ENCODE measurements around the gene CHPF.
A peak's percentile ranks its signal among the peaks of the same experiment; 100 is the strongest.

The CHPF gene

GRCh38 chr2:219548990-219549389, 5.4 kb upstream of the CHPF start:
- no peak for DNase-seq

DNA sequence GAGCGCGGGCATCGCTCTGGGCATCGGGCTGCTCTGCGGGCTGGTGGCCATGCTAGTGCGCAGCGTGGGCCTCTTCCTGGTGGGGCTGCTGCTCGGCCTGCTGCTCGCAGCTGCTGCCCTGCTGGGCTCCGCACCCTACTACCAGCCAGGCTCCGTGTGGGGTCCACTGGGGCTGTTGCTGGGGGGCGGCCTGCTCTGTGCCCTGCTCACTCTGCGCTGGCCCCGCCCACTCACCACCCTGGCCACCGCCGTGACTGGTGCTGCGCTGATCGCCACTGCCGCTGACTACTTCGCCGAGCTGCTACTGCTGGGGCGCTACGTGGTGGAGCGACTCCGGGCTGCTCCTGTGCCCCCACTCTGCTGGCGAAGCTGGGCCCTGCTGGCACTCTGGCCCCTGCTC, 4.0 kb upstream of the CHPF start:
- no peak for DNase-seq

- no peak for DNase-seq
Observed at GRCh38 chr2:219545943-219546352, 2.3 kb upstream of the CHPF start.

DNA sequence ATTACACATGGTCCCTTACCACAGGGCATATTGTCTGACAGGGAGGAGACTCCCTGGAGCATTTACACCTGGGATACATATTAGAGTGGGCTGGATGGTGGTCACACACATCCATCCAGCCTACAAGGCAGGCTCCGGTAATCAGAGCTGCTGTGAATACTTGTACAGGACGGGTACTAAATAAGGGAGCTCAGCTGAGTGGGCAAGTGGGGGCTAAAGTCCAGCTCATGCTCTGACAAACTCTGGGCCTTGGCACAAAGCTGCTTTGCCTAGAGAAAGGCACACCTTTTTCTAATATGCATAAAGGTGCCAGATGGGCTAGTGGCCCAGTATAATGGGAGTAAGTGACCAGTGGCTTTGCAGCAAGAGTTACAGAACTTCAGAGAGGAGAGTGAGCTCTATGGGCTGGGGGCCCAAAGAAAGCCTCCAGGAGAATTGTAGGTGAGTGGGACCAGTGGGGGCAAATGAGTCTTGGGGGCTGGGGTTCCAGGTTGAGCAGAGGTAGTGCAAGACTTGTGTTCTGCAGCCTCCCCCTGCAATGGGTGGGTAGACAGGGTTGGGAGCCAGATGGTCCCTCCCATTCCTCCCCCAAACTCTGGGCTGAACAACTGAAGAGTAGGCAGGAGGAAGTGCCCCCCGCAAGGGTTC, 1.8 kb upstream of the CHPF start:
- DNase-seq = no peak

GRCh38 chr2:219544567-219544966, 958 bp upstream of the CHPF start:
- no peak for DNase-seq

DNA sequence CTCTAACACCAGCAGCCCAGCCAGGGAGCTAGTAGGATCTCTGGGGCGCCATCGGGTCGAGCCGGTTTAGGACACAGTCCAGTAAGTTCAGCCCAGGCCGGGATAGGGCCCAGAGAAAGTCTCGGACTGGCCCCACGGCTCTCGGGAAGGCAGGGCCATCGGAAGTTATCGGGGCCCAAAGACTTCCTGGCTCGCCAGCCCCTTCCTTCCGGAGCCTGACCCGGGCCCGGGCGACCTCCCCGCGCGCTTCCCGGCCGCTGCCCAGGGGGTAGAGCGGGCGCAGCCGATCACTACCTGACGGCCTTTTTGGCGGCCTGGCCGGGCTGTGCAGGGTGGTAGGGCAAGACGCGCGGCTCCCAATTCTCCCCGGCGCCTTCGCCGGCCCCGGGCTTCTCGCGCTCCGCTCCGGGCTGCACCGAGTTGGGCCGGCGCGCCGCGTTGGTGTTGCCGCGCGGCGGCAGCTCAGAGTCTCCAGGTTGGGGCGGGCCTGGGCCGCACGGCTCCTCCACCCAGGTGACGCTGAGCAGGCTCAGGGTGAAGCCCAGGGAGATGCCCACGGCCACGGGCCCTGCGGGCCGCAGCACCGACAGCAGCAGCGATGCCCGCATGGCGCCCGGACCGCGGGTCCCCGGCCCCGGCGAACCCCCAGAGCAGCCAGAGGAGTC, 546 bp downstream of the CHPF start:
- no peak for DNase-seq

- DNase-seq = peak; percentile 85
Observed at GRCh38 chr2:219541611-219542180, 1.9 kb downstream of the CHPF start.

DNA sequence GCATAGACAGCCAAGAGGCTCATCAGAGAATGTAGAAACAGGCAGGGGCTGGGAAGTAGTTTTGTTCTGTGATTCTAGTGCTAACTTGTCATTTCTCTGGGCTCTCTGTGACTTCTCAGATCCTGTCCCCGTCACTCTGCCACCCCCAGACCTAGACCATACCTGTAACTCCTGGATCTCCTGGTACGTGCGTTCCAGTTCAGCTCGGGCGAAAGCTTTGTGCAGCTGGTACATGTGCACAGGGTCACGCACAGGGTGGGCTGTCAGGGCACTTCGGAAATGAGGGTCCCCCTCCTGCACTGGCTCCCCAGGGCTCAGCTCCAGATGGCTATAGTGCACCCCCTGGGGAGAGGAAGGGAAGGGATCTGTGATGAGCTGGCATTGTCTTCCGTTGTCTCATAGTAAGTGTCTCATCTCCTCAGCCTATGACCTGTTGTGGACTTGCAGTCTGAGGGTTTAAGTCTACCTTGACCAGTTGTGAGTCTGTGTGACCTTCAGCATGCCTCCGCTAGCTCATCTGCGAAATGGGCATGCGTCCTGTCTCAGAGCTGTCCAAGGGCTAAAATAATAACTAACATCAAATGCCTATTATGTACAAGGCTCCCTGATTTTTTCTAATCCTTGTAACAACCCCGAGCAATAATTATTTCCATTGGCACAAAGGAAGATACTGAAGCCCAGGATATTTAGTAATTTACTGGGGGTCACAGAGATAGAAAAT, 2.7 kb downstream of the CHPF start:
- DNase-seq = no peak

GRCh38 chr2:219539926-219540678, 3.5 kb downstream of the CHPF start:
- DNase-seq = no peak

GRCh38 chr2:219538956-219539788, 4.4 kb downstream of the CHPF start:
- DNase-seq = no peak

- no peak for DNase-seq
Observed at GRCh38 chr2:219538504-219538951, 5.1 kb downstream of the CHPF start.

- DNase-seq = no peak
Observed at GRCh38 chr2:219537657-219538488, 5.7 kb downstream of the CHPF start.

GRCh38 chr2:219536967-219537366, 6.6 kb downstream of the CHPF start:
- no peak for DNase-seq

DNA sequence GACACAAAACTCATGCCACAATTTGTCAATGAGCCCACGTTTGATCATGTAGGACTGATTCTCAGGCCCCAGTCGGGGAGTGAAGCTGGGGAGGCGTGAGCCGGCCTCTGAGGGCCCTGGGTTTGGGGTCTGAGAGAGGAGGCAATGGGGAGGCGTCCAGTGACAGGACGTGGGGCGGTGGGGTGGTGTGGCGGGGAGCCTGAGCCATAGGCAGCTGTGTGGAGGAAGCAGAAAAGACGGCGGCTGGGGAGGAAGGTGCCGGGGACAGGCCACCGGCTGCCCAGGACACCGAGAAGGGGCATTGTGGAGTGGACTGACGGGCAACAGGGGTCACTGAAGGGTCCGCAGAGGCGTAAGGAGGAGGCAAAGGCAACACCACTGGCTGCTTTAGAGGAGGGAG, 7.2 kb downstream of the CHPF start:
- no peak for DNase-seq

- no peak for DNase-seq
Observed at GRCh38 chr2:219533930-219534661, 9.5 kb downstream of the CHPF start.

- no peak for DNase-seq
Observed at GRCh38 chr2:219532378-219532649, 11.3 kb downstream of the CHPF start.

DNA sequence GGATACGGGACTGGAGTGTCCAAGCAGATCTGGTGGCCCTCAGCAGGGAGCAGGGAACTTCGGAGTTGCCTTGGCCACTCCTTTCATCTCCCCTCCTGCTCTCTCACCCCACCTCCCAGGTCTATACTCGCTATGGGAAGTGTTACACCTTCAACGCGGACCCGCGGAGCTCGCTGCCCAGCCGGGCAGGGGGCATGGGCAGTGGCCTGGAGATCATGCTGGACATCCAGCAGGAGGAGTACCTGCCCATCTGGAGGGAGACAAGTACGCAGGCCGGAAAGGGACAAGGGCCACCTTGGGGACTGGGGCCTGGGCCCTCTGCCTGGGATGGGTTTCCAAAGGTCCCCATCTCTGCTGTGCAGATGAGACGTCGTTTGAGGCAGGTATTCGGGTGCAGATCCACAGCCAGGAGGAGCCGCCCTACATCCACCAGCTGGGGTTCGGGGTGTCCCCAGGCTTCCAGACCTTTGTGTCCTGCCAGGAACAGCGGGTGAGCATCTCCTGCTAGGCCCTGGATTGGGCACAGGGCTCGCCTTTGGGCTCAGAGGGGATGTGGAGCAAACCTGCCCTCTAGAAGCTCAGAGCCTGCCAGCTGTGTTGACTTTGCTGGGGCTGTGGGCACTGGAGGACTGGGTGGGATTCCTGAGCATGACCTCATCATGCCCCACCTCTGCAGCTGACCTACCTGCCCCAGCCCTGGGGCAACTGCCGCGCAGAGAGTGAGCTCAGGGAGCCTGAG, 11.8 kb downstream of the CHPF start:
- DNase-seq = no peak

DNA sequence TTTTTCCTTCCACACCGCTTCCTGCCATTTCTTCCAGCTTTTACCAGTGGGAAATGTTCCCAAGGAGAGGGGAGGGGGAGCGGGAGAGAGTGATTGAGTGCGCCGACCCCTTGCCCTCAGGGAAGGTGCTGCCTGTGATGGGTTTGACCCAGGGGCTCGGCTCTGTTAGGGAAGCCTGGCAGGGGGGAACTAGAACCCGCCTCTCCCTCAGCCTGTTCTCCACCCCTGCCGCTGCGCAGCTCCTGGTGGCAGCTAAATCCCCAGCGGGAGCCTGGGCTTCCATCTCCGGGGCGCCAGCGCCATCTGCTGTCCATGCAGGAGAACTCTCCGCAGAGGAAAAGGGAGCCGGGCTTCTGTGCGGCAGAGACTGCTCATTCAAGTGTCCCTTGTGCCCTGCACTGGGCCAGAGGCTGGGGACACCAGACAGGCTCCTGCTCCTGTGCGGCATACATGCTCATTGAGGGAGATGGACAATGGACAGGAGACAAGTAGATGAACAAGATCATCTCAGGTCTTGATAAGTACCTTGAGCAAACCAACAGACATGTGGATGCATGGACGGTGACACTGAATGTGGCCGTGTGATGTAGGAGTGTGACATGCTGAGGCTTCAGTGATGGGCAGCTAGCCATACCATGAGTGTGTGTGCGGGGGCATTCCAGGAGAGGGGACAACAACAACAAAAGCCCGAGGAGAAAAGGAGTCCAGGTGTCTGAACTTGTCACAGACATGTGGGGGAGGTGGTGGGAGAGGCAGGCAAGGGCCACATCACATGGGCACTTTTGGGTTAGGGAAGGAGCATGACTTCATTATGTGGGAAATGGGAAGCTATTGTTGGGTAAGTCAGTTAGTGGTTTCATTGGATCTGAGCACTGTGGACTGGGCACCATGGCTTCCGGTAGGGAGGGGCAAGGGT, 13.3 kb downstream of the CHPF start:
- peak; percentile 91 for DNase-seq

- DNase-seq = no peak
Observed at GRCh38 chr2:219527472-219527871, 16.1 kb downstream of the CHPF start.
